CD8-positive, alpha-beta memory T cell (primary cell): Measurements from ENCODE around the gene KPNA3. TPM values are rescaled to one million over a fixed set of nuclear protein-coding genes. Genes with fewer than 3 reads are reported as not detected.
A peak's percentile ranks its signal among the peaks of the same experiment; 100 is the strongest.

Experiments
- CTCF ChIA-PET: fragments of 350-600 bp; sonication (Branson Sonifier 250); formaldehyde crosslinking; loops from one replicate; lab custom pipeline; 2021; ENCODE audit warnings: antibody characterized with exemption; lab: Charles Lee
- POLR2A ChIA-PET: fragments of 350-600 bp; sonication (Branson Sonifier 250); formaldehyde crosslinking; loops from one replicate; lab custom pipeline; 2021; ENCODE audit warnings: antibody characterized with exemption; lab: Charles Lee
- DNase-seq, 5 donors: peaks; one replicate each; pipeline versions ENCODE4 v3.0.0 to v3.0.0-alpha.2; 2020 to 2022; ENCODE audit warnings: mixed read lengths in 1 of 5
- H3K27ac ChIP-seq: one replicate; pipeline ENCODE4 v1.7.0; 2013; ENCODE audit warnings: low read depth, mild to moderate bottlenecking, low read length, moderate library complexity
- H3K27me3 ChIP-seq: 2 replicates; pipeline ENCODE4 v1.7.0; 2013; ENCODE audit warnings: low read length, mild to moderate bottlenecking; ENCODE audit not compliant: insufficient read depth, poor library complexity, severe bottlenecking
- H3K36me3 ChIP-seq: 2 replicates; pipeline ENCODE4 v1.7.0; 2013; ENCODE audit warnings: mild to moderate bottlenecking, low read length, moderate library complexity; ENCODE audit not compliant: insufficient read depth
- H3K4me1 ChIP-seq: 2 replicates; pipeline ENCODE4 v1.7.0; 2013; ENCODE audit warnings: mild to moderate bottlenecking, low read length, moderate library complexity; ENCODE audit not compliant: insufficient read depth
- H3K4me3 ChIP-seq: 2 replicates; pipeline ENCODE4 v1.7.0; 2013; ENCODE audit warnings: mild to moderate bottlenecking, low read length
- H3K9me3 ChIP-seq: 2 replicates; pipeline ENCODE4 v1.7.0; 2013; ENCODE audit warnings: mild to moderate bottlenecking, low read length
- H3K27ac Mint-ChIP-seq, 8 donors: one replicate each; pipeline ENCODE4 v1.8.0; 2020 to 2021; ENCODE audit warnings: mixed read lengths in 8 of 8, mild to moderate bottlenecking in 6 of 8, inconsistent platforms in 3 of 8, moderate library complexity in 3 of 8
- H3K27me3 Mint-ChIP-seq, 2 donors: one replicate each; pipeline ENCODE4 v1.8.0; 2020 to 2021; ENCODE audit warnings: mixed read lengths in 2 of 2, mild to moderate bottlenecking in 1 of 2, moderate library complexity in 1 of 2
- H3K36me3 Mint-ChIP-seq, 3 donors: one replicate each; pipeline ENCODE4 v1.8.0; 2020 to 2021; ENCODE audit warnings: mixed read lengths in 3 of 3, inconsistent platforms in 1 of 3, mild to moderate bottlenecking in 1 of 3
- H3K4me1 Mint-ChIP-seq, 3 donors: one replicate each; pipeline ENCODE4 v1.8.0; 2020 to 2021; ENCODE audit warnings: mixed read lengths in 3 of 3, inconsistent platforms in 1 of 3, mild to moderate bottlenecking in 1 of 3
- H3K4me3 Mint-ChIP-seq, 7 donors: one replicate each; pipeline ENCODE4 v1.8.0; 2020 to 2021; ENCODE audit warnings: mixed read lengths in 7 of 7, mild to moderate bottlenecking in 6 of 7, moderate library complexity in 4 of 7, inconsistent platforms in 2 of 7
- H3K9me3 Mint-ChIP-seq, 5 donors: one replicate each; pipeline ENCODE4 v1.8.0; 2020 to 2022; ENCODE audit warnings: mixed read lengths in 5 of 5, mild to moderate bottlenecking in 3 of 5, moderate library complexity in 2 of 5, inconsistent platforms in 1 of 5
- polyA plus RNA-seq: library from polyadenylated mRNA; unstranded; fragments of 300-500 nt; fragmentation: Illumina TruSeq; gene quantifications from one replicate; pipeline ENCODE4 v1.2.3, GENCODE V29; 2021
- total RNA-seq, 2 experiments: library from RNA; stranded (reverse); gene quantifications; one replicate each; pipeline ENCODE4 v1.2.3, GENCODE V29; 2021

Gene KPNA3
- total and polyA plus RNA-seq, 3 experiments from 2014 or later = 24.3 to 62.8 (median 62.7) TPM

GRCh38 chr13:49759503-49759902, 33.0 kb downstream of the KPNA3 start:
- no peaks in the 10 kb centered on the region for H3K36me3 ChIP-seq
- Mint-ChIP-seq H3K4me1 (peaks cover 49 to 75% (median 73%) of the 10 kb centered on the region in 3 donors), H3K36me3 (peaks cover 4 to 18% (median 14%) of the 10 kb centered on the region in 3 donors), H3K4me3 (peak overlapping the region in 6 of 7 donors; percentile 1 to 72 (median 56)), H3K9me3 (peaks cover 0 to 2% (median 0%) of the 10 kb centered on the region in 5 donors), H3K27me3 (no peaks in the 10 kb centered on the region), H3K27ac (peak overlapping the region in 7 of 8 donors; percentile 18 to 88 (median 72))
- no peak for DNase-seq
- no peak overlapping the region for H3K4me3 ChIP-seq
- ChIA-PET CTCF (no interaction called here), POLR2A (no interaction called here)
- no peaks in the 10 kb centered on the region for H3K27me3 ChIP-seq
- H3K4me1 ChIP-seq = peaks cover 11% of the 10 kb centered on the region
- H3K9me3 ChIP-seq = no peaks in the 10 kb centered on the region
- H3K27ac ChIP-seq = no peak overlapping the region

GRCh38 chr13:49756263-49756662, 36.2 kb downstream of the KPNA3 start:
- CTCF ChIA-PET = interaction anchor here (1.1 kb wide), 1 partner anchor 91 kb away, joined by 3 read pairs; no protein-coding TSS in a partner anchor

GRCh38 chr13:49754146-49754545, 38.3 kb downstream of the KPNA3 start:
- no peak overlapping the region for H3K27ac ChIP-seq
- H3K36me3 Mint-ChIP-seq = peaks cover 0 to 7% (median 3%) of the 10 kb centered on the region in 3 donors
- ChIA-PET CTCF (no interaction called here), POLR2A (no interaction called here)
- no peak for DNase-seq
- H3K4me1 ChIP-seq = peaks cover 9% of the 10 kb centered on the region
- no peaks in the 10 kb centered on the region for H3K9me3 ChIP-seq
- no peaks in the 10 kb centered on the region for H3K27me3 ChIP-seq
- H3K27me3 Mint-ChIP-seq = no peaks in the 10 kb centered on the region
- peak overlapping the region in 2 of 8 donors; percentile 5 to 61 for H3K27ac Mint-ChIP-seq
- peaks cover 68 to 89% (median 82%) of the 10 kb centered on the region in 3 donors for H3K4me1 Mint-ChIP-seq
- no peak overlapping the region for H3K4me3 ChIP-seq
- H3K4me3 Mint-ChIP-seq = no peak overlapping the region
- no peaks in the 10 kb centered on the region for H3K36me3 ChIP-seq
- H3K9me3 Mint-ChIP-seq = no peaks in the 10 kb centered on the region

More at GRCh38 chr13:49756263-49756662, 36.2 kb downstream of the KPNA3 start:
- peaks cover 3 to 14% (median 8%) of the 10 kb centered on the region in 3 donors for H3K36me3 Mint-ChIP-seq
- no peaks in the 10 kb centered on the region for H3K27me3 Mint-ChIP-seq
- H3K4me1 ChIP-seq = peaks cover 18% of the 10 kb centered on the region
- H3K36me3 ChIP-seq = no peaks in the 10 kb centered on the region
- no peaks in the 10 kb centered on the region for H3K27me3 ChIP-seq
- no peak overlapping the region for H3K27ac ChIP-seq
- peak overlapping the region in 1 of 7 donors; percentile 29 for H3K4me3 Mint-ChIP-seq
- H3K9me3 ChIP-seq = no peaks in the 10 kb centered on the region
- peaks cover 70 to 89% (median 89%) of the 10 kb centered on the region in 3 donors for H3K4me1 Mint-ChIP-seq
- peaks cover 0 to 2% (median 0%) of the 10 kb centered on the region in 5 donors for H3K9me3 Mint-ChIP-seq
- no peak for DNase-seq
- POLR2A ChIA-PET = no interaction called here
- no peak overlapping the region for H3K4me3 ChIP-seq
- H3K27ac Mint-ChIP-seq = peak overlapping the region in 2 of 8 donors; percentile 11 to 59

- Histone ChIP-seq H3K27ac (no peak overlapping the region), H3K9me3 (no peaks in the 10 kb centered on the region), H3K4me3 (no peak overlapping the region), H3K27me3 (no peaks in the 10 kb centered on the region), H3K36me3 (no peaks in the 10 kb centered on the region), H3K4me1 (peaks cover 7% of the 10 kb centered on the region)
- POLR2A ChIA-PET = no interaction called here
- no peak for DNase-seq
- CTCF ChIA-PET = no interaction called here
- no peaks in the 10 kb centered on the region for H3K27me3 Mint-ChIP-seq
- H3K27ac Mint-ChIP-seq = no peak overlapping the region
- H3K4me3 Mint-ChIP-seq = no peak overlapping the region
- peaks cover 43 to 51% (median 43%) of the 10 kb centered on the region in 3 donors for H3K4me1 Mint-ChIP-seq
- H3K36me3 Mint-ChIP-seq = peaks cover 0 to 18% (median 3%) of the 10 kb centered on the region in 3 donors
- H3K9me3 Mint-ChIP-seq = no peaks in the 10 kb centered on the region
Measured at GRCh38 chr13:49749848-49750247, 42.6 kb downstream of the KPNA3 start.

- CTCF ChIA-PET = no interaction called here
- no peaks in the 10 kb centered on the region for H3K36me3 ChIP-seq
Measured at GRCh38 chr13:49746111-49746510, 46.4 kb downstream of the KPNA3 start.

GRCh38 chr13:49740870-49741269, 51.6 kb downstream of the KPNA3 start:
- POLR2A ChIA-PET = no interaction called here
- H3K9me3 ChIP-seq = no peaks in the 10 kb centered on the region
- no peaks in the 10 kb centered on the region for H3K9me3 Mint-ChIP-seq
- H3K4me1 ChIP-seq = no peaks in the 10 kb centered on the region
- no peaks in the 10 kb centered on the region for H3K27me3 Mint-ChIP-seq
- H3K27ac Mint-ChIP-seq = no peak overlapping the region
- no peak overlapping the region for H3K4me3 ChIP-seq
- H3K36me3 Mint-ChIP-seq = peaks cover 0 to 53% (median 8%) of the 10 kb centered on the region in 3 donors
- no peaks in the 10 kb centered on the region for H3K27me3 ChIP-seq
- no peaks in the 10 kb centered on the region for H3K36me3 ChIP-seq
- H3K27ac ChIP-seq = no peak overlapping the region
- DNase-seq = no peak
- CTCF ChIA-PET = no interaction called here
- H3K4me3 Mint-ChIP-seq = no peak overlapping the region
- peaks cover 0 to 1% (median 1%) of the 10 kb centered on the region in 3 donors for H3K4me1 Mint-ChIP-seq

More at GRCh38 chr13:49746111-49746510, 46.4 kb downstream of the KPNA3 start:
- H3K27ac ChIP-seq = no peak overlapping the region
- Mint-ChIP-seq H3K4me1 (peaks cover 9 to 17% (median 13%) of the 10 kb centered on the region in 3 donors), H3K9me3 (no peaks in the 10 kb centered on the region), H3K4me3 (no peak overlapping the region), H3K27ac (no peak overlapping the region), H3K27me3 (no peaks in the 10 kb centered on the region), H3K36me3 (peaks cover 0 to 39% (median 4%) of the 10 kb centered on the region in 3 donors)
- POLR2A ChIA-PET = interaction anchor here (0.6 kb wide), 1 partner anchor 238 kb away, joined by 3 read pairs; no protein-coding TSS in a partner anchor
- H3K4me3 ChIP-seq = no peak overlapping the region
- H3K9me3 ChIP-seq = no peaks in the 10 kb centered on the region
- H3K4me1 ChIP-seq = no peaks in the 10 kb centered on the region
- no peak for DNase-seq
- H3K27me3 ChIP-seq = no peaks in the 10 kb centered on the region

GRCh38 chr13:49739498-49740187, 52.8 kb downstream of the KPNA3 start:
- Mint-ChIP-seq H3K4me1 (peaks cover 0 to 5% (median 2%) of the 10 kb centered on the region in 3 donors), H3K27me3 (no peaks in the 10 kb centered on the region), H3K36me3 (peaks cover 0 to 45% (median 6%) of the 10 kb centered on the region in 3 donors), H3K27ac (peak overlapping the region in 2 of 8 donors; percentile 14 to 47), H3K4me3 (no peak overlapping the region), H3K9me3 (no peaks in the 10 kb centered on the region)
- Histone ChIP-seq H3K27ac (no peak overlapping the region), H3K4me3 (no peak overlapping the region), H3K4me1 (no peaks in the 10 kb centered on the region), H3K27me3 (no peaks in the 10 kb centered on the region), H3K36me3 (no peaks in the 10 kb centered on the region), H3K9me3 (no peaks in the 10 kb centered on the region)
- no peak for DNase-seq
- CTCF ChIA-PET = no interaction called here
- POLR2A ChIA-PET = no interaction called here

- no peaks in the 10 kb centered on the region for H3K4me1 ChIP-seq
- no peak overlapping the region for H3K4me3 Mint-ChIP-seq
- DNase-seq = no peak
- no peaks in the 10 kb centered on the region for H3K9me3 Mint-ChIP-seq
- peaks cover 0 to 5% (median 2%) of the 10 kb centered on the region in 3 donors for H3K4me1 Mint-ChIP-seq
- no peak overlapping the region for H3K4me3 ChIP-seq
- ChIA-PET CTCF (no interaction called here), POLR2A (no interaction called here)
- H3K27ac Mint-ChIP-seq = peak overlapping the region in 2 of 8 donors; percentile 24 to 38
- peaks cover 4 to 29% (median 5%) of the 10 kb centered on the region in 3 donors for H3K36me3 Mint-ChIP-seq
- no peaks in the 10 kb centered on the region for H3K9me3 ChIP-seq
- no peaks in the 10 kb centered on the region for H3K27me3 Mint-ChIP-seq
- no peaks in the 10 kb centered on the region for H3K27me3 ChIP-seq
- no peak overlapping the region for H3K27ac ChIP-seq
- no peaks in the 10 kb centered on the region for H3K36me3 ChIP-seq
Measured at GRCh38 chr13:49733181-49733951, 59.1 kb downstream of the KPNA3 start.
